ENCODE measurements around the gene CPA4. TPM values are rescaled to one million over a fixed set of nuclear protein-coding genes. Genes with fewer than 3 reads are reported as not detected.
"Not testable (repeated sequence)": the region's sequence is repeated elsewhere in the genome, so short reads cannot be mapped to it uniquely, and the experiment has no call there.

The CPA4 gene, protein sequence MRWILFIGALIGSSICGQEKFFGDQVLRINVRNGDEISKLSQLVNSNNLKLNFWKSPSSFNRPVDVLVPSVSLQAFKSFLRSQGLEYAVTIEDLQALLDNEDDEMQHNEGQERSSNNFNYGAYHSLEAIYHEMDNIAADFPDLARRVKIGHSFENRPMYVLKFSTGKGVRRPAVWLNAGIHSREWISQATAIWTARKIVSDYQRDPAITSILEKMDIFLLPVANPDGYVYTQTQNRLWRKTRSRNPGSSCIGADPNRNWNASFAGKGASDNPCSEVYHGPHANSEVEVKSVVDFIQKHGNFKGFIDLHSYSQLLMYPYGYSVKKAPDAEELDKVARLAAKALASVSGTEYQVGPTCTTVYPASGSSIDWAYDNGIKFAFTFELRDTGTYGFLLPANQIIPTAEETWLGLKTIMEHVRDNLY
- total RNA-seq, result not detected

- DNase-seq, result no peak
These were observed at the start of gene CPA4 for GRCh38 chr7:130292682-130293257. CPA4 (plus strand) TSS chr7:130293161; CDS start chr7:130293181, 20 bp downstream.

GRCh38 chr7:130243486-130243885 lies 49.5 kb upstream of the CPA4 start:
- DNase-seq, result not testable (repeated sequence)

GRCh38 chr7:130246491-130246890 lies 46.5 kb upstream of the CPA4 start:
- DNase-seq, result not testable (repeated sequence)

GRCh38 chr7:130248842-130249241 lies 44.1 kb upstream of the CPA4 start:
- not testable (repeated sequence) for DNase-seq

DNA sequence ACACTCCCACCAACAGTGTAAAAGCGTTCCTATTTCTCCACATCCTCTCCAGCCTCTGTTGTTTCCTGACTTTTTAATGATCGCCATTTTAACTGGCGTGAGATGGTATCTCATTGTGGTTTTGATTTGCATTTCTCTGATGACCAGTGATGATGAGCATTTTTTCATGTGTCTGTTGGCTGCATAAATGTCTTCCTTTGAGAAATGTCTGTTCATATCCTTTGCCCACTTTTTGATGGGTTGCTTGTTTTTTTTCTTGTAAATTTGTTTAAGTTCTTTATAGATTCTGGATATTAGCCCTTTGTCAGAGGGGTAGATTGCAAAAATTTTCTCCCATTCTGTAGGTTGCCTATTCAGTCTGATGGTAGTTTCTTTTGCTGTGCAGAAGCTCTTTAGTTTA lies 43.3 kb upstream of the CPA4 start:
- not testable (repeated sequence) for DNase-seq

GRCh38 chr7:130254555-130254954 lies 38.4 kb upstream of the CPA4 start:
- DNase-seq, result no peak

DNA sequence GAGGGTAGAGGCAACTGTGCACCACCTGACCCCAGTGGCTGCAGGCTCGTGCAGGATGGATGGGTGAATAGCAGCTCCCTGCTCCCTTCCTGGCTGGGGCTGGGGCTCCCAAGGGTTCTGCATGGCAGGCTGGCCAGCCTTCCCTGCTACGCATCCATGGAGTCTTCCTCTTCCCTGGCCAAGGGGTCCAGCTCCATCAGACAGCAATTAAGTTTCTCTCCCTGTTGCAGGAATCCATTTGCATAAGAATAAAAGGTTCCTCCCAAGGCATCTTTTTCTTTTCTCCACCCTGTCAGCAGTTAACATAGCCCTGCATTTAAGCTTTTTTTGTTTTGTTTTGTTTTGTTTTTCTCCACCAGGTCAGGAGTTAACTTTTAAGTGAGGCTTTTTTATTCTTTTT lies 36.3 kb upstream of the CPA4 start:
- no peak for DNase-seq

DNA sequence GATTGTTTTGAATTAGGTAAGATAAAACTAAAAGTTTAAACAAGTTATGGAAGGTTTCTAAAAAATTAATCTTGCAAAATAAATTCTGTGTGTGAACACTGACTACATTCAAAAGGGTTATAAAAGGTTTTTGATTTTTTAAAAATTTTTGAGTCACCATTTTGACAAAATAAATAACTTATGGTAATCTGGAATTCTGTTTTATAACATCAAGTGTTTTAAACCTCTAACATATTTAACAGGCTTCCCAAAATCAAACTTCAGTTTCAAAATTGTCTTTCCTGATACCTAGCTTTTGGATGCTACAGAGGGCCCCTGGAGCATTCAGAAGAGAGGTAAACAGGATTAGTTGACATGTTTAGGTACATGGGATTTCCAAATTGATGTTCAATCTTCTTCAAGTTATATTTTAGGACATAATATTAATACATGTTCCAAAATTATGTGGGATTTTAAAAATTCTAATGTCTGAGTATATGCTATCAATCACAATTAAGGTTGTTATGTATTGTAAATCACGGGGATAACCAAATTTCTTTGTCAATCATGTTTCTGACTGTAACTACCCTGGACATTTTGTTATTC lies 34.4 kb upstream of the CPA4 start:
- DNase-seq, result no peak

DNA sequence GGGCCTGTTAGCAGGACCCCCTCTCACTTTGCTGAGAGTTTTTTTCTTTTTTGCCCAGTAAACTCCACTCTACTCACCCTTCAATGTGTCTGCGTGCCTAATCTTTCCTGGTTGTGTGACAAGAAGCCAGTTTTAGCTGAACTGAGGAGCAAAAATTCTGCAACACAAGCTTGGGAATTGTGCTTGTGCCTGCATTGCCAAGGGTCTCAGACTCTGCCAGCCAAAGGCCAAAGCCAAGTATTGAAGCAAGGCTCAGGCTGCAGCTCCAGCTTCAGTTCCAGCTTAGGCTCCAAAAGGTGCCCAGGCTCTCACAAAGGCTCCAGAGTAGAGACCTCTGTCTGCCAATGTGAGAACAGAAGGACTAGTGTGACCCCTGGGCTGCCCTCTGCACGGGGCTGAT lies 30.5 kb upstream of the CPA4 start:
- DNase-seq, result no peak

DNA sequence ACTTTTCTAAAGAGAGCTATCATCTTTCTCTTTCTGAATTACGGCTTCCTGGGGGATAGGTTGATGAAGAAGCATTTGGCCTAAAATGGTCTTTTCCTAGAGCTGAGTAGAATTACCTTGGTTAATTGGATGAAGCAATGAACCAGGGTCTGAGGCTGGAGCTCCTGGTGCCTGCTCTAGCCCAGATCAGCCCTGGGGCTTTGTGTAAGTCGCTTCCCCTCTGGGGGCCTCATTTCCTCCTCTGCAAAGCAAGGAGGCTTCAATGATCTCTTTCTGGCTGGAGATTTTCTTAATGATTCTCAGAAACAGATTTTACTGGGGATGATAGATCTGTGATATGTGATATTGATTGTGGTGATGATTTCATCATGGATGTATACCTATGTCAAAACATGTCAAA lies 29.8 kb upstream of the CPA4 start:
- DNase-seq, result no peak

DNA sequence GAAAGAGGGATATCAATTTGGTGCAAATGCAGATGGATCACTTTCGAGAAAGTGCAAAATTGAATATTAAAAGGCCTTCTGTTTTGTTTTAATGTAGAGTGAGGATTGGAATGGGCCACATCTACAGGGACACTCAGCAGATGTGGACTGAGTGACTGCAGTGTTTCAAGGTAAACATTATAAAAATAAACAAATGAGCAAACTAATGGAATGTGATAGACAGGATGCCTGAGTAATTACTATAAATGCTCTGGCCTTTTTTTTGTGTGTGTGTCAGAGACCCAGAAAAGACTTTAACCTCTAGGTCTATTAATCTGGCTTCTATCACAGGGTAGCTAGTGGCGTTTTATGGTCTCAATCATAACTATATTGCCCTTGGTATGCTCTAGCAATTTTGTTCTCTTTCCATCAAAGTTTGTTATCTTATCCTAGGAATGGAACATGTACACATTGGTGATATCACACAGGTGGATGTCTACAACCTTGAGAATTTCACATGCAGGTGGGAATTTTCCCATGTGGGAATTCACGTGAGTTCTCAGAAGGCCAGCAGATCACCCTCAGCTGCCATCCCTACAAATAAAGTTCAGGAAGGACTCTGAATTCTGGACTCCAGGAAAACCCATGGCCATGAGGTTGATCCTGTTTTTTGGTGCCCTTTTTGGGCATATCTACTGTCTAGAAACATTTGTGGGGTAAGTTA lies 26.6 kb upstream of the CPA4 start, which contains the start of gene CPA2:
TSS of gene CPA2 (plus strand) at position 606 of the 703 bp plus-strand sequence. CDS start at position 625, 19 bp downstream.
- DNase-seq, result no peak

DNA sequence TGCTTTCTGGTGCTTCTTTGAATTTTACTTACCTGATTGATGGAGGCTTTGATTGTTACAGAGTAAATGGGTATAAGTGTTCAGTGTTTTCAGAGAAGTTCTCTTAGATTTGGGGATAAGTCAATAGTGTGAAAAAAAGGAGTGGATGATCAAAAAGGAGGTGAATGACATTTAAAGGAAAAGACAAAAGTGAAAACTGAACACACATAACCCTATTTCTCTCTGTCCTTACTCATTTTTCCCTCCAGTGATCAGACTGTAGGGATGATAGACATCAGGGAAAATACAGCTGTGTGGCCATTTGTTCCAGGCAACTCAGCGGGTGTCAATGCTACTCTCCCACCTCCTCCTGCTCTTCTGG lies 26.0 kb upstream of the CPA4 start:
- no peak for DNase-seq

DNA sequence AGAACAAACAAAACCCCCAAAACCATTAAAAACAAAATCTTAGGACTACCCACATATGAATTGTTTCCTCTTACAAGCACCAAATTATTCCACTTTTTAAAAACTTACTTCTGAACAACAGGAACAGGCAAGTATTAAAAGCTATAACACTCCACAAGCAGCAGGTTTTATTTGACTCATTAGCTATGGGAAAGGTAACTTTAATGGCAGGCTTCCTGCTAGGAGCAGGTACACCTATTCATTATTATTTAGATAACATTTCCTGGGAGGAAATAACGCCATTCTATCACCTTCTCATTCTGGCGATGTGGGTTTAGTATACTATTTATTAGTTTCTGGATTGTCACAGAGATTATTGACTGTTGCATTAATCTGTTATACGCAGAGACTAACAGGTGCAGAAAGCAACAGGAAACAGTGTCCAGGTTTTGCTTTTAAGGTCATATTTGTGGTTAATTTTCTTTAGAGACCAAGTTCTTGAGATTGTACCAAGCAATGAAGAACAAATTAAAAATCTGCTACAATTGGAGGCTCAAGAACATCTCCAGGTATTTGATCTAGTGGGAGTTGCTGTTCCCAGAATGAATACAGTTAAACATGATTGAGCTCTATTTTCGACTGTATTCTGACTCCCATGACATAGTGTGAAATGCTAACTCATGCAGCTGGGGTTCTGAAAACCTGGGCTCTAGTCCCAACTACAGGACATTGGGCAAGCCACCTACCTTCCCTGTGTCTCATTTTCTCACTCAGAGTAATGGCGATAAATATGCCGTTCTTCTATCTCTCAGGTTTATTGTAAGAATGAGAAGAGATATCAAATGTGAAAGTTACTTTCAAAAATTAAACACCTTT lies 24.3 kb upstream of the CPA4 start:
- DNase-seq, result no peak

DNA sequence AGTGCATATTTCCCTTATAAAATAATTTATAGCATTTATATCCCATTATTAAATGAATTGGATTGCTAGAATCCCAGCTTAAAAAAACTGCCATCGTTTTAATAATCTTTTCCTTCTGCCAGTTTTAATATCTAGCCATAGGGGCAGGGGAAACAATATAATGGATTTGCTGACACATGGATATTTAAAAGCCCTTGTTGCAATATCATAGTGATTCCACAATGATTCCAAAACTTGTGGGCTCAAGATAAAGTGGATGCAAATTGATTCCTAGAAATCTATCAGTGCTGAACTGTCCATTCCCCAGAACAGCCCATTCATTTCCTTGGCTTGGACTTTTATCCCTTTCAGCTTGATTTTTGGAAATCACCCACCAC lies 23.7 kb upstream of the CPA4 start:
- no peak for DNase-seq

GRCh38 chr7:130270947-130271800 lies 21.8 kb upstream of the CPA4 start:
- no peak for DNase-seq

DNA sequence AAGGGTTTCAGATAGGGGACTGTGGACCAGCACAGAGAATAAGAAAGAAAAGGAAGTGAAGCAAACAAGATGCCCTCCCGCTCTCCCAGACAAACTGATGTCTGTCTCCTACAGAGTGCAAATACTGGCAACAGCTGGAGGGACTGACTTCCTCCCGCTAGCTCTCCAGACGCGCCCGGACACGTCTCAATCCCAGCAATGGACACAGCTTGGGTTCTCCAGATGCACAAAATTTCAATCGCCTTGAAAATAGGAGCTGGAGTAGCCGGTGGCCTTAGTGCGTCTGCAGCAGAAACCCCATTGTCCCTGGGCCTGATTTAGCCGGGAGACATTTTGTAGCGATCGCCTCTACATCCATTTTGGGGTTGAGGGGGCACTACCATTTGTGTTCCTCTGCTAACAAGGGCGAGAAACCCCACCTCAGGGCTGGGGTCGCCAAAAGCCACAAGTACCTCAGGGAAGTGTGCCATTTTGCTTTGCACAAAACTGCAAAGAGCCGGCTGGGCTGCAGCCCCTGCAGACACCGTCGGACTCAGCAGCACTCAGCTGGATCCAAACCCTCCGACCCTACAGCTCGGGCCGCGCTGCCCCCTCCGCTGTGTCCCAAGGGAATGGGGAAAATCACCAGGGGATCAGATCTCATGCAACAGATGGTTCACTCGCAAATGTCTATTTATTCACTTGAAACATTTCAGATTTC lies 20.4 kb upstream of the CPA4 start:
- DNase-seq, result no peak

DNA sequence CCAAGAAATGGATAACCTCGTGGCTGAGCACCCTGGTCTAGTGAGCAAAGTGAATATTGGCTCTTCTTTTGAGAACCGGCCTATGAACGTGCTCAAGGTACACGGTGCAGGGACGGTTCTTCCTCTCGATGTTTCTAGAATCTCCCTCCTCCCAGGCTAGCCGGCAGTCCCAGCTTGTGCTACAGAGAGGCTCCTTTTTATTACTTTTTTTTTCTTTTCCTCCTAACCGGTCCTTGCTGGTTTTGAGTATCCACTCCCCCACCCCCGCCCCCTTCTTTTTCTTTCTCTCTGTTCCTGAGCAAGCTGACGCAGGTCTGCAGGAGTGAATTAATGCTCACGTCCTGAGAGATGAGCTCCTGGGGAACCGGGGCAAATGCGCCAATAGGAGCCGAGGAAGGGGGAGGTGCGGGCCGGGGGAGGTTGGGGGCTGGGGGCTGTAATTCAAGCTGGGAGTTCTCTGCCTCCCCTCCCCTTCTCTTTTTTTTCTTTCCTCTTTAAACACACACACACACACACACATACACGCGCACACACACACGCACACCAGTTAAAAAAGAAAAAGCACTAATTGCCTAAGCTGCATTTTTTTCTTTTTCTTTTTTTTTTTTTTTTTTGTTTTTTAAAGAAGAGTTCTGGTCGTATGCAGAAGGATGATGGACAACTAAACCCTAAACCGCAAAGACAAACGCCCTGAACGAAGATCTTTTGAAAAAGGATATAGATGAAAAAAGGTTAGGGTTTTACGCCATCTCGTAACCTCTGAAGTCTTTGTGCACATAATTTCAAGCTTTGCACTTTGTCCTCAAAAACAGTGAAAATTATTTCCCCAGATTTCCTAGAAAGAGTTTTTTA lies 19.7 kb upstream of the CPA4 start:
- DNase-seq, result no peak

GRCh38 chr7:130273933-130274255 lies 19.1 kb upstream of the CPA4 start:
- no peak for DNase-seq

- DNase-seq, result no peak
These were observed 18.7 kb upstream of the CPA4 start for GRCh38 chr7:130274296-130274695.

DNA sequence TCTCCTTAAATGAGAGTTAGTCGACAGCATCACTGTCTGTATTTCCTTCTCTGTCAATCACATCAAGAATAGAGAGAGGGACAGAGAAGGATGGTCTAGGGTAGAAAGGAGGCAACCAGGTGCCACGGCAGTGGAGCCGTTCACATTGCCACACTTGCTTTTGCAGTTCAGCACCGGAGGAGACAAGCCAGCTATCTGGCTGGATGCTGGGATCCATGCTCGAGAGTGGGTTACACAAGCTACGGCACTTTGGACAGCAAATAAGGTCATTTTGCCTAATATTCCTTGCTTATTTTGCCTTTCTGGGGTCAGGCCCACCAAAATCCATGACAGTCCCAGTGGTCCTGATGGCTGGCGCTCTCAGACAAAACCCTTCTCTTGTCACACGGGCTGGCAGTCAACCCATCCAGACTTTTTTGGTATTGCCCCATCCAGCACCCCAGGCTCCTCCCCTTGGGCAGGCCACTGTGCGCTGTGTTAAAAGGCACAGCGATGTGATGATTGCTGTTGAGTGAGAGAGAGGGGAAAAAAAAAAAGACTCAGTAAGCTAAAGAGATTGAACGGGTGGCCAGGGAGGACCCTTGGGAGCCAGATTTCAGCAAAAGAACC lies 17.9 kb upstream of the CPA4 start:
- DNase-seq, result no peak
